ENCODE measurements around the gene AGMO. TPM values are rescaled to one million over a fixed set of nuclear protein-coding genes. Genes with fewer than 3 reads are reported as not detected.

Gene AGMO
- total RNA-seq, 1 experiment from 2014 or later = 0.11 TPM

DNA sequence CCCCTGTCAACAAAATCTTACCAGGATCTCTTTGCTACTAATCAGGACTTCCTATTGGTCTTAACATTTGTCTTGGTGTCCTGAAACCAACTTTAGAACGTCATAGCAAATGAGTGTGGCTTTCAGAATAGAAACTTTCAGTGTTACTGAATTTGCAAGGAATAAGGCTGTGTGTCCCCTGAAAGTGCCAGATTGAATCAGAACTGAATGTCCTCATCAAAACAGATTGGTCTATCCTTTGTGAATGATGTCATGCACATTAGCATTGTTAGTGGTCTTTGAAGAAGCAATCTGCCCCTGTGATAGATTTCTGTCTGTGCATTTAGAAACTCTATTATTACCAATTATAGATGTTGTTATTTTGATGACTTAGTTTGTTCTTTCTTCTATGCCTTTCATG lies 119.9 kb downstream of the AGMO start:
- Histone ChIP-seq H3K4me2 (ENCODE audit: low read length) (no peak overlapping the region), H2AFZ (ENCODE audit: low read length) (no peak overlapping the region), H3K36me3 (ENCODE audit: low read depth, low read length) (no peaks in the 10 kb centered on the region), H3K4me3 (ENCODE audit: low read length) (no peak overlapping the region), H4K20me1 (ENCODE audit: low read length) (no peaks in the 10 kb centered on the region), H3K27me3 (ENCODE audit: low read length) (no peaks in the 10 kb centered on the region), H3K4me1 (ENCODE audit: insufficient read depth, low read length) (no peaks in the 10 kb centered on the region), H3K9me2 (replicated peaks; ENCODE audit: low read length) (no peaks in the 10 kb centered on the region), H3K9me3 (ENCODE audit: low read length) (no peaks in the 10 kb centered on the region), H3K27ac (ENCODE audit: low read length) (no peak overlapping the region), H3K9ac (ENCODE audit: low read length) (no peak overlapping the region), H3K79me2 (ENCODE audit: low read length) (no peaks in the 10 kb centered on the region), H3F3A (ENCODE audit: low read length, unreplicated experiment) (no peaks in the 10 kb centered on the region)
- ATAC-seq (no peak), DNase-seq (no peak)
- ChIA-PET POLR2A (ENCODE audit: unreplicated experiment) (no interaction called here), CTCF (no interaction called here)
- intact Hi-C loops (cut with micrococcal nuclease) = no loop called here
- BruUV-seq (replicated peaks) = no TSS peak
- no peak for TF ChIP-seq EZH2phosphoT487 (IDR thresholded peaks at IDR 0.05; ENCODE audit: borderline replicate concordance, low read length)
- no peak for TF ChIP-seq EZH2 (IDR thresholded peaks at IDR 0.05; ENCODE audit: low read length, unreplicated experiment)
- TF ChIP-seq, protein P1, sequence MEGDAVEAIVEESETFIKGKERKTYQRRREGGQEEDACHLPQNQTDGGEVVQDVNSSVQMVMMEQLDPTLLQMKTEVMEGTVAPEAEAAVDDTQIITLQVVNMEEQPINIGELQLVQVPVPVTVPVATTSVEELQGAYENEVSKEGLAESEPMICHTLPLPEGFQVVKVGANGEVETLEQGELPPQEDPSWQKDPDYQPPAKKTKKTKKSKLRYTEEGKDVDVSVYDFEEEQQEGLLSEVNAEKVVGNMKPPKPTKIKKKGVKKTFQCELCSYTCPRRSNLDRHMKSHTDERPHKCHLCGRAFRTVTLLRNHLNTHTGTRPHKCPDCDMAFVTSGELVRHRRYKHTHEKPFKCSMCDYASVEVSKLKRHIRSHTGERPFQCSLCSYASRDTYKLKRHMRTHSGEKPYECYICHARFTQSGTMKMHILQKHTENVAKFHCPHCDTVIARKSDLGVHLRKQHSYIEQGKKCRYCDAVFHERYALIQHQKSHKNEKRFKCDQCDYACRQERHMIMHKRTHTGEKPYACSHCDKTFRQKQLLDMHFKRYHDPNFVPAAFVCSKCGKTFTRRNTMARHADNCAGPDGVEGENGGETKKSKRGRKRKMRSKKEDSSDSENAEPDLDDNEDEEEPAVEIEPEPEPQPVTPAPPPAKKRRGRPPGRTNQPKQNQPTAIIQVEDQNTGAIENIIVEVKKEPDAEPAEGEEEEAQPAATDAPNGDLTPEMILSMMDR (conservative IDR thresholded peaks at IDR 0.05; ENCODE audit: low read depth, low read length) = no peak

DNA sequence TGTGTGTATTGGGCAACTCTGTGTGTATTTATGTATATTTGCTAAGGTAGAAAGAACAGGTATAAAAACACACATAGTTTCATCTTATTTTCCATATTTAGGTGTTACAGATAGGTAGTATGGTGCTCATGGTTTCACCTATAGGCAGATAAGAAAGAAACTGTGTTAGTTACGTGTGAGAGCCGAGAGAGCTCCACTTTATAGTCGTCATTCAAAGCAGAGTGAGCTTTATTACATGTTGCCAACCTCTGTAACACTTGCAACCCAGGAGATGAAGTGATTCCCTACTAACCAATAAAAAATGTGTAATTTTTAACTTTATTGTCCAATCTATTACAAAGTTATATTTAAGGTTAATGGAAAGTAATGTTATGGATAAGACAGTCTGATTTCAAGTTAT lies 121.3 kb downstream of the AGMO start:
- no peak overlapping the region for H3K4me2 ChIP-seq (ENCODE audit: low read length)
- H3K9me2 ChIP-seq (replicated peaks; ENCODE audit: low read length) = no peaks in the 10 kb centered on the region
- no peaks in the 10 kb centered on the region for H4K20me1 ChIP-seq (ENCODE audit: low read length)
- H3K27me3 ChIP-seq (ENCODE audit: low read length) = no peaks in the 10 kb centered on the region
- H3F3A ChIP-seq (ENCODE audit: low read length, unreplicated experiment) = no peaks in the 10 kb centered on the region
- no peak overlapping the region for H3K27ac ChIP-seq (ENCODE audit: low read length)
- H3K9ac ChIP-seq (ENCODE audit: low read length) = no peak overlapping the region
- no peaks in the 10 kb centered on the region for H3K79me2 ChIP-seq (ENCODE audit: low read length)
- H2AFZ ChIP-seq (ENCODE audit: low read length) = no peak overlapping the region
- TF ChIP-seq EZH2 (IDR thresholded peaks at IDR 0.05; ENCODE audit: low read length, unreplicated experiment) = no peak
- TF ChIP-seq, protein P1 (conservative IDR thresholded peaks at IDR 0.05; ENCODE audit: low read depth, low read length) = no peak
- no peak for TF ChIP-seq EZH2phosphoT487 (IDR thresholded peaks at IDR 0.05; ENCODE audit: borderline replicate concordance, low read length)
- ChIA-PET CTCF (no interaction called here), POLR2A (ENCODE audit: unreplicated experiment) (no interaction called here)
- H3K9me3 ChIP-seq (ENCODE audit: low read length) = no peaks in the 10 kb centered on the region
- no peak for ATAC-seq
- DNase-seq = no peak
- no peak overlapping the region for H3K4me3 ChIP-seq (ENCODE audit: low read length)
- H3K4me1 ChIP-seq (ENCODE audit: insufficient read depth, low read length) = no peaks in the 10 kb centered on the region
- no TSS peak for BruUV-seq (replicated peaks)
- H3K36me3 ChIP-seq (ENCODE audit: low read depth, low read length) = no peaks in the 10 kb centered on the region
- intact Hi-C loops (cut with micrococcal nuclease) = no loop called here

DNA sequence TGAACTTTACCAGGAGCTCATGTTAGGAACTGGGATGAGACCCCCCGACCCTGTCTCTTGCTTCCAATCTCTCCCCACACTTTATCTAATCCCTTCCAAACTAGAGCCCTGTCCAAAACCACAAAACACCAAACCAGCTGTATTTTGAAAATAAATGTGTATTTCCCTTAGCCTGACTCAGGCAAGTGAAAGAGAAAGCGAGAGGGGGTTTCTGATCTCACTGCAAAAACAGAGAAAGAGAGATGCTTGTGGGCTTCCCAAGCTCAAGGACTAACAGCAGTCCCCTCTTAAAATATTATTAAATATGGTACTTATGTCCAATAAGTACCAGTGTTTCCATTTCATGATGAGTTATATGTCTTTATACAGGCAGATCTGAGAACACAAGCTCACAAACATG lies 122.0 kb downstream of the AGMO start:
- Histone ChIP-seq H3F3A (ENCODE audit: low read length, unreplicated experiment) (no peaks in the 10 kb centered on the region), H3K4me1 (ENCODE audit: insufficient read depth, low read length) (no peaks in the 10 kb centered on the region), H3K27ac (ENCODE audit: low read length) (no peak overlapping the region), H3K79me2 (ENCODE audit: low read length) (no peaks in the 10 kb centered on the region), H4K20me1 (ENCODE audit: low read length) (no peaks in the 10 kb centered on the region), H3K27me3 (ENCODE audit: low read length) (no peaks in the 10 kb centered on the region), H3K4me2 (ENCODE audit: low read length) (no peak overlapping the region), H3K9me3 (ENCODE audit: low read length) (no peaks in the 10 kb centered on the region), H2AFZ (ENCODE audit: low read length) (no peak overlapping the region), H3K4me3 (ENCODE audit: low read length) (no peak overlapping the region), H3K36me3 (ENCODE audit: low read depth, low read length) (no peaks in the 10 kb centered on the region), H3K9ac (ENCODE audit: low read length) (no peak overlapping the region), H3K9me2 (replicated peaks; ENCODE audit: low read length) (no peaks in the 10 kb centered on the region)
- DNase-seq = no peak
- no peak for ATAC-seq
- intact Hi-C loops (cut with micrococcal nuclease) = no loop called here
- POLR2A ChIA-PET (ENCODE audit: unreplicated experiment) = no interaction called here
- TF ChIP-seq, protein P1 (conservative IDR thresholded peaks at IDR 0.05; ENCODE audit: low read depth, low read length) = no peak
- TF ChIP-seq EZH2phosphoT487 (IDR thresholded peaks at IDR 0.05; ENCODE audit: borderline replicate concordance, low read length) = no peak
- BruUV-seq (replicated peaks) = no TSS peak
- CTCF ChIA-PET = no interaction called here

Data from PC-3 (cell line).